IPS DF 4.7 (cell line): Measurements from ENCODE around the gene RNF144B.
"Not testable (repeated sequence)": the region's sequence is repeated elsewhere in the genome, so short reads cannot be mapped to it uniquely, and the experiment has no call there.

Experiments
- DNase-seq: peaks from one replicate; pipeline ENCODE4 v3.0.0-alpha.2; 2013; ENCODE audit warnings: low spot score; ENCODE audit errors: extremely low read depth

Gene RNF144B

GRCh38 chr6:18387061-18387721, at the start of gene RNF144B:
TSS of gene RNF144B (plus strand) at chr6:18387350. CDS start at chr6:18399535, 12,185 bp downstream.
- peak; percentile 60 for DNase-seq

DNA sequence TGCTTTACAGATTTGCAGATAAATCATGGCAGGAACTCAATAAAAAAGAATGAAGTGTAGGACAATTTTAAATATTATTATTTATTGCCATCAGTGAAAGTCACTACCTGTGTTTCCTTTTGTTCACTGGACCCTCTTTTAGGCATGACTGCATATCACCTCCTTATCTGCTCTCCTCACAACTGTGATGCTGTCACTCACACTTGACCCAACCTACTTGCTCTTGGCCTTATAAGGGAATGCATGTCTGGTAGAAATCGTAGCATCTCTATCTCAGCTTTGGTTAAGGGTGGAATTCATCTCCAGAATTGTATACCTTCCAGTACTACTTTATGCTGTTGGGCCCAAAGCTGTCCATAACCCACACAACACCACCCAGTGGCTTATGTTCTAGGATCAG, 47.6 kb upstream of the RNF144B start:
- no peak for DNase-seq

DNA sequence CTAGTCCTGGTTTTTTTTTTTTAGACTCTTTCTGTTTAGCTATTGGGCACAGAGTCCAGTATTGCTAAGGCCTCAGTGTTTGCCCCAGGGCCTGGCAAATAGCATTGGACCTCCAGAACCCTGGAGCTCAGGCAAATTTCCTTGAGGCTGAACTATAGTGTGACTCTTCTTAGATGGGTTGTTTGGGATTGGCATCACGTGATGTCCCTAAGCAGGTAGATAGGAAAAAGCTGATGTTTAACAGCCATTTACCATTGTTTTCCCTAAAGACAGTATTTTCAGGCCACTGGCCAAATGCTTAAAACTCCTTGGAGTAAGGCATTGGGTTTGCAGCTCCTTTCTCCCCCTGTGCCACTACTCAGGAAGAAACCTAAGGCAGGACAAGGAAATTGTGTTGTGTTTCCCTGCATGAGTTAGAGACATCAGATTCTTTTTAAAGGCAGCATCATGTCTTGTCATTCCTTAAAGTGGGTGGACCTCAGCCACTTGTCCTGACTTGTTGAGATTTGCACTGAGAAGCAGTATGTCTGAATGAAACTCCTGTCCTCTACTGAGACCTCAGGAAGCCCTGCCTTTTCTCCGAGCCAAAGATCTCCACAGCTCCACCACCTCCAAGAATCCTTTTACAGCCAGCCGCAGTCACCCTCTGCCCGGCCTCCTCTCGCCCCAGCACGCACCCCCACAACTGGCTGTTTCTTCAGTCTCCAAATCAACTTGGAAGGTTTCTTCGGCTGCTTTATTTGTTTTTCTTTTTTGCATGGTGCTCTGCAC, 46.2 kb upstream of the RNF144B start:
- DNase-seq: no peak

DNA sequence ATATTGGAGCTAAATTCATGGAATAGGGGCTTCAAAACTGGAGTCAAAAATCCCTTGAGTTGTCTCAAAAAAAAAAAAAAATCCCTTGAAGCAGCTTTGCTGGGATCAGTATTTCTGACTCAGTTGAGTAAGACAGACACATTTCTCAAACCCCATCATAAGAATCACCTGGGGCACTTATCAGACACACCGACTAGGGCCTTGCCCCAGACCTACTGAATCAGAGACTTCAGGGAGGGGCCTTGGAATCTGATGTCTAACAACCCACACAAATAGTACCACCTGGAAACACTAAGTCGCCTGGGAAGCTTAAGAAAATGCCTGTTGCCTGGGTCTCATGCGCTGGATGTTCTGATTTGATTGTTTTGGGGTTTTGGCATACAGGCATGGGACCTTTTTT, 44.9 kb upstream of the RNF144B start:
- no peak for DNase-seq

DNA sequence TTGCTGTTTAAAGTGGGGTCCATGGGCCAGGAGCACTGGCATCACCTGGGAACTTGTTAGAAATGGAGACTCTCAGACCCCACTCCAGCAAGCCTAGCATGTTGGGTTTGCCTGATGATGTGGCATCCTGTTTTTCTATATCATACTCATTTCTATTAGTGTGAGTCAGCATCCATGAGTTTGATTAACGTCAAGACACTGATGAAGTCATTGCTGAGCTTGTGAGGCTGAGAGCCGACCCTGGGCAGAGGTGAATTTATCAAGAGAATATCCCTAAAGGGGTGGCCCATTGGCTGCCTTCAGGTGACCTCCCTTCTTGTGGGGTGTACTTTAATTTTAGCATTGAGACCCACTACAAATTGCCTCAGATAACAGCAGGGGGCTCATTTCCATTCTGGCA, 43.4 kb upstream of the RNF144B start:
- no peak for DNase-seq

- no peak for DNase-seq
These were observed 40.1 kb upstream of the RNF144B start for GRCh38 chr6:18347021-18347577.

GRCh38 chr6:18347866-18348265, 39.3 kb upstream of the RNF144B start:
- DNase-seq: no peak

DNA sequence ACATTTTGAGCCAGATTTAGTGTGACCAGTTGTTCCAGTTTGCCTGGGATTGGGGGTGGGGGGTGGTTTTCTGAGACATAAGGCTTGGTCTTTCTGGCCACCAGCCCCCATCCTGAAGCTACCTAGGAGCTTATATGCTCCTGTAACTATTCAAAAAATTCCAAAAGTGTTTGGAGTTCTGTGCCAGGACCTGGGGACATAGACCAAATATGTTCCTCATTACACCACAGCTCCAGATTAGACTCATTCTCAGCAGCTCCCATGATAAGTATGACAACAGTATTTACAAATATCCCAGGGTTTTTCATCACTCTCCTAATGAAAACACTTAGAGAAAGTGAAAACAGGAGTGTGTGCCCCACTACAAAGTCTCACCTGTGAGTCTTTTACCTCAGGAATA, 37.8 kb upstream of the RNF144B start:
- DNase-seq: no peak

- DNase-seq: no peak
These were observed 36.9 kb upstream of the RNF144B start for GRCh38 chr6:18350271-18350670.

- no peak for DNase-seq
These were observed 36.4 kb upstream of the RNF144B start for GRCh38 chr6:18350712-18351111.

DNA sequence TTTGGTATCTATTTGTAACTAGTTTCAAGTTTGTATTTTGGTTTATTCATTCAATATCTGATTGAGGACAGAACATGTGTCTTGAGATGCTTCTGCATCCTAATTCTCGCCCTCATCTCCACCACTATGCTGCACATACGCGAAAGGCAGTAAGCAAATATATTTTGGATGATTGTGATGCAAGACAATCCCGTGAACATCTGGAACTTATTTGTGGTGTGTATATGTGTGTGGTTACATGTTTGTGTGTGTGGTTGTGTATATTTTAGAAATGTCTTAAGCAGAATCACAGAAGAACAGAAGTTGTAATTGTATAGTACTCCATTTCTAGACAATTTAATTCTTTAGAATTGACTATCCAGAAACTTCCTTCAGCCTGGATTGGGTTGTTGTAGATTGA, 35.1 kb upstream of the RNF144B start:
- no peak for DNase-seq

DNA sequence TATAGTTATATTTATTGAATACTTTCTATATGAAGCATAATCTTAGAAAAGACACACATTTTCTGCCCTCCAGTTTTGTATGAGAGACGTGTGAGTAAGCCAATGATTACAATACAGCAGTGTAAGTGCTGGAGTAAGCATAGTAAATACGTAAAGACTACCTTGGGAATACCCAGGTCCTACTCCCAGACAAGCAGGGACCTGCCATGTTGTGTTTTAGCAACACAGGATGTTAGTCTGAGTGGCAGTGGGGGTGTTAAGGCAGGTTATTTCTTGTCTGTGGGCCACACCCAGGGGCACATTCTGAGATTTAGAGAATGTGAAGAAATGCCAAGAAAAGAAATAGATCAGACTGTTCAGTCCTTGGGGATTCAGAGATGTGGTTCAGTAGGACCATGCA, 34.3 kb upstream of the RNF144B start:
- no peak for DNase-seq

DNA sequence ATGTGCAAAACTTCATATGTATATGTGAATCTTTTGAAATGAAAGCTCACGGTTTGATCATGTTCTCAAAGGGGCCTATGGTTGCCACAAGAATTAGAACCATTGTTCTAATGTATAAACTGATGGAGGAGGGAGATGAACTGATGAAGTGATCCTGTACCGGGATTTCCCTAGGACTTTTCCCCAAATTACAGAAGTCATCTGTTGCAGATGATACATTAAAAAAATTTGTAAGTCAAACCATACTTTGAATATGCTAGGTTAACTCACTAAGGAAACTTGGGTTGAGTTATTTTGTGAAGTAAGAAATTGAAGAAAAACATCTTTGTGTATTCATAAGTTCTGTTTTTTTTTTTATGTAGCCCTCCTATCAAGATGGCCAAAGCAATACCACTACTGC, 33.9 kb upstream of the RNF144B start:
- no peak for DNase-seq

DNA sequence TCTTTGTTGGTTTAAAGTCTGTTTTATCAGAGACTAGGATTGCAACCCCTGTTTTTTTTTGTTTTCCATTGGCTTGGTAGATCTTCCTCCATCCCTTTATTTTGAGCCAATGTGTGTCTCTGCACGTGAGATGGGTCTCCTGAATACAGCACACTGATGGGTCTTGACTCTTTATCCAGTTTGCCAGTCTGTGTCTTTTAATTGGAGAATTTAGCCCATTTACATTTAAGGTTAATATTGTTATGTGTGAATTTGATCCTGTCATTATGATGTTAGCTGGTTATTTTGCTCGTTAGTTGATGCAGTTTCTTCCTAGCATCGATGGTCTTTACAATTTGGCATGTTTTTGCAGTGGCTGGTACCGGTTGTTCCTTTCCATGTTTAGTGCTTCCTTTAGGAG, 29.6 kb upstream of the RNF144B start:
- not testable (repeated sequence) for DNase-seq

DNA sequence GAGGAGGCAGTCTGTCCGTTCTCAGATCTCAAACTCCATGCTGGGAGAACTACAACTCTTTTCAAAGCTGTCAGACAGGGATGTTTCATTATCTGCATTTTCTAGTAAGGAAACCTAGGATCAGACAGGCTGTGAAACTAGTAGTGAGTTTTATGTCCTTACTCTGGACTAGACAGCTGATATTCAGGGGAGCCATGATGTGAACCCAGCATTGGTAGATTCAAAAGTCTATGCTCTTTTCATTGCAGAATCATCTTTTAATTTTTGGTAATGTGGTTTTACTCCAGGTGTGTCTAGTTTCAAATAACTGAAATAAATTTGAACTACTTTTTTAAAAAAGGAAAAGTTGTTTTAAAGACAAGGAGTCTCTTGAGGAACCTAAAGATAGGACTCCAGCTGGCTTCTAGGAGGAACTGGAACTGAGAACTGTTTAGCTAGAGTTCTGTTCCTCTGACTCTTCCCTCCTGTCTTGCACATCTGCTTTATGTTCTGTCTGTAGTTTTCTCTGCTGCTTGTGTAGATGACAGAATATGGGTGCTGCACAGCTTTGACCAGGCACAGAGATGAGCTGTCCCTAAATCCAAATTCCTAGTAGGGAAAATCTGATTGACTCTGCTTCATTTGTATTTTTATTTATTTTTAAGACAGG, 27.8 kb upstream of the RNF144B start:
- DNase-seq: no peak

DNA sequence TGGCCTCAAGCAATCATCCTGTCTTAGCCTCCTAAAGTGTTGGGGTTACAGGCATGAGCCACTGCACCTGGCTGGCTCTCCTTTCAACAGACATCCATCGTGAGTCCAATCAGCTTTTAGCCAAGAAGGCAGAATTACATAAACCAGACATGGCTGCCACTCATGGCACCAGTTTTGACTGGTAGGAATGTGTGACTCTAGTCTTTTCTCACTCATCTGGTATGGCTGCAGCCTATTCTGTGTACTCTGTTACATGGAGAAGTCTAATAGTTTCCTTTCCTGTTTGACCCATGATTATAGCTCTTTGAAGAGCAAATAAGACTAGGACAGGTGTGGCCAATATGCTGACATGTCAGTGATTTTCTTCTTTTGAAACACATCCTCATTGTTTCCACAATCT, 27.0 kb upstream of the RNF144B start:
- no peak for DNase-seq

- no peak for DNase-seq
These were observed 25.0 kb upstream of the RNF144B start for GRCh38 chr6:18362058-18362561.

- DNase-seq: no peak
These were observed 23.4 kb upstream of the RNF144B start for GRCh38 chr6:18363746-18364145.

DNA sequence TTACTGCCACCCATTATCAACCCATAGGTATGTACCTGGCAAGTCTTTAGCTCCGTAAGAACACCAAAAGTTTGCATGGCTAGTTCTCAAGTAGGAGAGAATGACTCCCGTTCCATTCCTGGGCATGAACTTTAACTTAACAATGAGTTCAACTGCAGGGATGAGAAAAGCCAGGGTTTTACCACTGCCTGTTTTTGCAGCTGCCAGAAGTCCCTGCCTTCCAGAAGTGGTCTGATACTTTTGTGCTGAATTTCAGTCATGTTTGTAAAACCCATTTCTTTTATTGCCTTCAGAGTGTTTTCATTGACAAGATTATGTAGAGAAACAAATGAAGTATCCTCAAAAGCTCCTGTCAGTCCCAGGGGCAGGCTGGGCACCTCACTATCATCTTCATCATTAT, 22.6 kb upstream of the RNF144B start:
- not testable (repeated sequence) for DNase-seq

GRCh38 chr6:18367371-18367770, 19.8 kb upstream of the RNF144B start:
- no peak for DNase-seq

GRCh38 chr6:18368277-18369105, 18.7 kb upstream of the RNF144B start:
- DNase-seq: no peak
